GM12874 (cell line): Measurements from ENCODE around the gene GPR78.

Experiments used
- TF ChIP-seq, protein P1 (sequence below): IDR thresholded peaks from 2 replicates; pipeline ENCODE4 v1.5.1; 2011; ENCODE audit warnings: low read depth, mild to moderate bottlenecking, control low read depth, low read length, moderate library complexity; ENCODE audit not compliant: insufficient read depth

GPR78 gene

DNA sequence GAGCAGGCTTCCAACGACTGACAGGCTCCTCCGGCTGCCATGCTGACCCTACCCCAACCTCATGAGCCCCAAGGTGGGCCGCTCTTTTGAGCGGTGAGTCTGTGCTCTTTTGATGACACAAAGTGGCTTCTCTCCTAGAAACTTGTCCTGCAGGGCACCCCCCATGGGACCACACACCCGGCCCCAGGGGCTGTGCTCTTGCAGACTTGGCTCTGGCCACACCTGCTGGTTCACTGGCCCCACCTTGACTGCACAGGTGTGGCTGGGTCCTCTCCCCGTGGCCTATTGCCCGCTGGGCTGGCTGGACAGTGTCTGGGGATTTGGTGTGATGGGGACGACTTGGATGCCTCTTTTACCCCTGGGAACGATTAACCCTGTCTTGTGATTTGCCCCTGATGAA is 10.9 kb downstream of the GPR78 start:
- TF ChIP-seq, protein P1, sequence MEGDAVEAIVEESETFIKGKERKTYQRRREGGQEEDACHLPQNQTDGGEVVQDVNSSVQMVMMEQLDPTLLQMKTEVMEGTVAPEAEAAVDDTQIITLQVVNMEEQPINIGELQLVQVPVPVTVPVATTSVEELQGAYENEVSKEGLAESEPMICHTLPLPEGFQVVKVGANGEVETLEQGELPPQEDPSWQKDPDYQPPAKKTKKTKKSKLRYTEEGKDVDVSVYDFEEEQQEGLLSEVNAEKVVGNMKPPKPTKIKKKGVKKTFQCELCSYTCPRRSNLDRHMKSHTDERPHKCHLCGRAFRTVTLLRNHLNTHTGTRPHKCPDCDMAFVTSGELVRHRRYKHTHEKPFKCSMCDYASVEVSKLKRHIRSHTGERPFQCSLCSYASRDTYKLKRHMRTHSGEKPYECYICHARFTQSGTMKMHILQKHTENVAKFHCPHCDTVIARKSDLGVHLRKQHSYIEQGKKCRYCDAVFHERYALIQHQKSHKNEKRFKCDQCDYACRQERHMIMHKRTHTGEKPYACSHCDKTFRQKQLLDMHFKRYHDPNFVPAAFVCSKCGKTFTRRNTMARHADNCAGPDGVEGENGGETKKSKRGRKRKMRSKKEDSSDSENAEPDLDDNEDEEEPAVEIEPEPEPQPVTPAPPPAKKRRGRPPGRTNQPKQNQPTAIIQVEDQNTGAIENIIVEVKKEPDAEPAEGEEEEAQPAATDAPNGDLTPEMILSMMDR: no peak

DNA sequence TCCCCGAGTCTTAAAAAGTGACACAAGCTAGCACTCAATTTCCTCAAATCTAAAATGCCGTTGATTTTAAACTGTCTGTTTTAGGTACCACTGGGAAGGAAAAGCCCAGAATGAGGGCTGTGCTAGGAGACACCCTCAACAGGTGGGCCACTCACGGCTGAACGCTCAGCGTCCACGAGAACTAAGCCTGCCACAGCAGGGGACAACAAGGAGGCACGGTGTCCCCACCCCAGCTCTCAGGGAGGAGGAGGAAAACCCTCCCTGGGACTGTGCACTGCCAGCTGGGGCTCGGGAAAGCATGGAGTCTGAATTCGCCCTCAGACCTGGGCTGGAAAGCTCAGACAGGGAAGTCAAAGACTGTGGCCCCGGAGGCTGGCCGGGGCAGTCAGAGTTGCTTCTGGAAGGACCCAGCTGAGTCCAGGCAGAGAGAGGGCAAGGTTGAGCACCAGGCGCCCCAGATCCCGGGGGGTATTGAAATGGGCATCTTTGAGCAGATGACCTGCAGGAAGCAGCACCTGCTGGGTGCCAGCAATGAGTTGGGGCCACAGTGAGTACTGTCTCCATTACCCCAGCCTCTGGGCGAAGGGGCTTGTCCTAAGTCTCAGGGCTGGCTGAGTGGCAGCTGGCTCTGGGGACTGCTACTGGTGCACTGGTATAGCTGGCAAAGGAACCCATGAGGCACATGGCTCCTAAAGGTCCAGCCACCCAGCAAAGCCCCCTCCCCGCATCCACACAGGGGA is 11.6 kb downstream of the GPR78 start:
- TF ChIP-seq, protein P1: no peak

DNA sequence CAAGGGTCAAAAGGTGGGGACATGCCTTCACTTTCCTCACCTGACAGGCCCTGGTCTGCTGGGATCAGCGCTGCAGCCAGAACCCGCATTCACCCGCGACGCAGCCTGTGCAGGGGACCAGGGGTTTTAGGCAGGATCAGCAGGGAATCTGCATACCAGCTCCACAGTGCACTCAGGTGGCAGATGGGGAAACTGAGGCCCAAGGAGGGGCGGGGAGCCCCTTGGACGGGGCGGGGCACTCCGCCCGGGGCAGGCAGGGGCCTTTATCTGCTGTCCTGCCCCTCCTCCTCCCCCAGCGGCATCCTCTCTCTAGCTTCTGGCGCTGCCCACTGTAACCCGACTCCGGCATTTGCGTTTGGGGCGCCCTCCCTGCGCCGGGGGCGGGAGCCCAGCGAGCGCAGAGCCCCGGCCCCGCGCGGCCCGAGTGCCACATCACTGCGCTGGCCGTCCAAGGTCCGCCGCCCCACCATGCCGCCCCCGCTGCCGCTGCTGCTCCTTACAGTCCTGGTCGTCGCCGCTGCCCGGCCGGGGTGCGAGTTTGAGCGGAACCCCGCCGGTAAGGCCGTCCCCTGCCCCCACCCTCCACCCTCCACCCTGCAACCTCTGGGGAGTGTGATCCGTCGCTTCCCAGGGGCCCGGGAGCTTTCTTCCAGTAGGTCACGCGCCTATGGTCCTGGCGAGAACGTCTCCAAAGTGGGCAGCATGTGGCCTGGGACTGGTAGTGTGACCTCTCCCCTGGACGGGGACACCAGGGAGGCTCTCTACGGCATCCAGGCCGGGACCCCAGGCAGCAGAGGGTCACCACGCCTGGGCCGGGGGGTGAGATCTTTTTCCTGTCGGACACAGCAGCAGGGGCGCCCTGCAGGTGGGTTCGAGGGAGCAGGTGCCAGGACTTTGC is 12.4 kb downstream of the GPR78 start, which contains the start of gene CPZ:
Gene CPZ, plus strand, starts transcription at position 400 of the 898 bp plus-strand sequence. Its CDS starts 69 bp downstream, at position 469.
- TF ChIP-seq, protein P1: no peak

DNA sequence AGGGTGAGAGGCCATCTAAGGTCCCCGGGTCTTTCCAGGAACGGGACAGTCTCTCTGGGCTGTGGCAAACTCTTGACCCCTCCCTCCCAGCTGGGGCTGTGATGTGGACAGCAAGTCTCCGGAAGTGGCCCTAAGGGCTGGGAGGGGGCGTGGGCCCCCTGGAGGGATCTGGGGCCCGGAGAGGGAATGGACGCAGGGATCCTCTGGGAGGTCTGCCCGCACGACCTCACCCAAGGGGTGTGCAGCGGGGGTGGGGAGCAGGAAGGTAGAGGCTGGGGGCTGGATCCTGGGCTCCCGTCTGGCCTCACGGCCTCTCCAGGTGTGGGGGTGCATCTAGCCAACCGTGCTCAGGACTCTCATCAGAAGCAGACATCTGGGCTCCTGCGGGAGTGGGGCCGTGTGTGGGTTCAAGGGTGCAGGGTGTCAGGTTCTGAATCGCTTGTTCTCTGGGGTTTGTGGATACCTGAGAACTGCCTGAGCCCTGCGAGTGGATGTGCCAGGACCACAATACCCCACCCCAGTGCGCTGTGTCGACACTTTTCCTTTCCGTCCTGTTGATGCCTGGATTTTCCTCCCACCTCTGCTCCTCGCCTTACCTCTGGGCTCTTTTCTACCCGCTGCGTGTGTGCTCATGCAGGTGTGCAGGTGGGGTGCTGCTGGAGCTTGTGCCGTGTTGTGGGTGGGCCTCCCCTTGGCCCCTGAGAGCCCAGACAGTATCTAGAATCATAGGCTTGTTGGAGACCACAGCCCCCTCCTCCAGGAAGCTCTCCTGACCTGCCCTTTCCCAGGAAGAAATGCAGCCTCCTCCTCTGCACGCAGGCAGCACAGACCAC is 13.3 kb downstream of the GPR78 start:
- TF ChIP-seq, protein P1: no peak

DNA sequence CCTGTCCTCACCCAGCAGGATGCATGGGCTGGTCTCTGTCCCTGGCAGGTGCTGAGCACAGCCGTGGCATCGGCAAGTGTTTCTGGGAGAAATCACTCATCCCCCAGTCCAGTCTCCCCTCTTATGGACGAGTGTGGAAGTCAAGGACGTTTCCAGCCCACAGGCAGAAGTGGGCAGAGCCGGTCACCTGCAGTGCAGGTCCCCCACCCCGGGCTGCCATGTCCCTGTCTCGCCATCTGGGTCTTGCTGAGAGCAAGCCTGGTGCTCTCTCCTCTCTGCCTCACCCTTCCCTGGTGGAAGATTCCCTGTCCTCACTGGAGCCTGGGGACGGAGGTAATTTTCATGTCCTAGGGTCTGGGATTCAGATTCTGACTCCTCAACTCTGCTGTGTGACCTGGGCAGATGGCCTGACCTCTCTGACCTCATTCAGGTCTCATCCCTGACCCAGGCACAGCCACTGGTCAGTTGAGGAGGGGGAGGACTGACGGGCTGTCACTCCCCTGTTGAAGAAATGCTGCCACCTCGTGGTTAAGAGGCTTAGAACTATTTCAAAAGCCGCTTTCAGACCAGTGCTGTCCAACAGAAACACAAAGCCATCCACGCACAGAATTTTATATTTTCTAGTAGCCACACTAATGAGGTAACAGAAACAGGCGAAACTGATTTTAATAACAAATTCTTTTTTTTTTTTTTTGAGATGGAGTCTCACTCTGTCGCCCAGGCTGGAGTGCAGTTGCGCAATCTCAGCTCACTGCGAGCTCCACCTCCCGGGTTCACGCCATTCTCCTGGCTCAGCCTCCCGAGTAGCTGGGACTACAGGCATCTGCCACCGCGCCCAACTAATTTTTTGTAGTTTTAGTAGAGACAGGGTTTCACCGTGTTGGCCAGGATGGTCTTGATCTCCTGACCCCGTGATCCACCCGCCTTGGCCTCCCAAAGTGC is 14.2 kb downstream of the GPR78 start:
- TF ChIP-seq, protein P1: peak; percentile 54; the same call in 1 of the 2 replicates

DNA sequence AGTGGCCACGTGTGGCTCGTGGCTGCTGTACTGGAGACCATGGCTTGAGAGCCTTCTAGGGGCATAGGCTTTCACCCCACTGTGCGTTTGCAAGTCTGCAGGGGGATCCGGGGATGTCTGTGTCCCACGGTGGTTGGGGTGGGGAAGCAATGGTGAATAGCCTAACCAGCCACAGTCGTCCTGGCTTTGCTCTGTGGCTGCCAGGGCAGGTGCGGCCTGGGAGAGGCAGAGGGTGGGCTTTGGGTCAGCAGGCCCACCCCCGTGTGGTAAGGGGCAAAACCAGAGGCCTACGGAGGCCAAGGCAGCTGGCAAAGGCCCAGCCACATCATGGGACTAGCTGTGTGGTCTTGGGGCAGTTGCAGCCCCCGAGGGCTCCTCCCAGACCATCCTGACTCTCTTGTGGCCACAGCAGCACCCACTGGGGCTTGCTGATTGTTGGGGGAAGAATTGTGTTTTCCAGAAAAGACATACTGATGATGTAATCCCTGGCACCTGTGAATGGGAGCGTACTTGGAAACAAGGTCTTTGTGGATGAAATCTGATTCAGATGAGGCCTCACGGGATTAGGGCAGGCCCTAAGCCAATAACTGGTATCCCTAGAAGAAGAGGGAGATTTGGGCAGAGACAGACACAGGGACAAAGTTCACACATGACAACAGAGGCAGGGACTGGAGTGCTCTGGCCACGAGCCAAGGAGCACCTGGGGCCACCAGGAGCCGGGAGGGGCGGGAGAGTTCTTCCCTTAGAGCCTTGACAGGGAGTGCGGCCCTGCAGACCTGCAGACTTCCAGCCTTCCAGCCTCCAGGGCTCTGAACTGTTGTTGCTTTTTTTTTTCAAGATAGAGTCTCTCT is 15.3 kb downstream of the GPR78 start:
- TF ChIP-seq, protein P1: no peak
